ENCODE results near the gene MAT2A.
"Not testable (repeated sequence)": the region's sequence is repeated elsewhere in the genome, so short reads cannot be mapped to it uniquely, and the experiment has no call there.

The MAT2A gene

DNA sequence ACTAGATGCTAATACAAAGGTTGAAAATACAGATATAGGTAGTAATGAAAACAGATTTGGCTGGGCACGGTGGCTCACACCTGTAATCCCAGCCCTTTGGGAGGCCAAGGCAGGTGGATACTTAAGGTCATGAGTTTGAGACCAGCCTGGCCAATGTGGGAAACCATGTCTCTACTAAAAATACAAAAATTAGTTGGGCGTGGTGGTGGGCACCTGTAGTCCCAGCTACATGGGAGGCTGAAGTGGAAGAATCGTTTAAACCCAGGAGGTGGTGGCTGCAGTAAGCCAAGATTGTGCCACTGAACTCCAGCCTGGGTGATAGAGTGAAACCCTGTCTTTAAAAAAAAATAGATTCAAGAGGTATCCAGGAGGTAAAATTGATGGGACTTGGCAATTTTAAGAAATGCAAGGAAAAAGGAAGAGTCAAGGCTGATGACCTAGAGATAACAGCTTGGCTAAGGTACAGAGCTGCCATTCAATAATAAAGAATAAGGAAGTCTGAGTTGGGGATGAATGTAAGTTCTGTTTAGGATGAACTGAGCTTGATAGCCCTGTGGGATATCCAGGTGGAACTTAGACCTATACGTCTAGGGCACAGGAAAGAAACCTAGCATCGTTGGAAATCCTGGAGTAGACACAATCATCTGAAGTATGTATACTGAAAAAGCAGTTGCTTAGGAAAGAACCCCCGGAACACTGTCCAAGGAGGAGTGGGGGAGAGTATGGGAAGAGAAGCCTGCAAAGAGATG lies 9.1 kb downstream of the MAT2A start:
- DNase-seq (ENCODE audit: low read depth in 3 of 3), result no peak

DNA sequence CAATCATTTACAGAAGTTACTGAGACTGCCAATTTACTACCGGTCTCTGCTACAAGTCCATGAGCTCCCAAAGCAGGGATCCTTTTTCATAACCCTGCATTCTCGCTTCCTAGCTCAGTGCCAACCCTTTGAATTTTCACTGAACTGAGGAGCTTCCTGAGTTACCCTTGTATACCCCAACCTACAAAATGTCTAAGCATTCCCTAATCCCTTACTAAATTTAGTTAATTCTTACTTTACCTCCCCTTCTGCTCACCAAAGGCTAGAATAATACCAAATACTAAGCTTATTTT lies 9.6 kb downstream of the MAT2A start:
- no peak for DNase-seq (ENCODE audit: low read depth in 3 of 3)

DNA sequence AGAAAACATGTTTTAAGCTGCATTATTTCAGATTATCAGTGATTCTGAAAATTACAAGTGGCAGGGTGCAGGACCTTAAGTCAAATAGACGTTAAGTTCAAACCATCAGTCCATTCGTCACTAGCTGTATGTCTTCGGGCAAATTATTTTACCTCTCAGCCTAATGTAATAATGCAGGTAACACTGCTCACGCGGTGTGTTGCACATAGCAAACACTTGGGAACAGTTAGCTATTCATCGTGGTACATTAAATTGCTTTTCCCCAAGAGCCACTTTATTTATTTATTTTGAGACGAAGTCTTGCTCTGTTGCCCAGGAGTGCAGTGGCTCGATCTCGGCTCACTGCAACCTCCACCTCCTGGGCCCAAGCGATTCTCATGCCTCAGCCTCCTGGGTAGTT lies 10.1 kb downstream of the MAT2A start:
- no peak for DNase-seq (ENCODE audit: low read depth in 3 of 3)

DNA sequence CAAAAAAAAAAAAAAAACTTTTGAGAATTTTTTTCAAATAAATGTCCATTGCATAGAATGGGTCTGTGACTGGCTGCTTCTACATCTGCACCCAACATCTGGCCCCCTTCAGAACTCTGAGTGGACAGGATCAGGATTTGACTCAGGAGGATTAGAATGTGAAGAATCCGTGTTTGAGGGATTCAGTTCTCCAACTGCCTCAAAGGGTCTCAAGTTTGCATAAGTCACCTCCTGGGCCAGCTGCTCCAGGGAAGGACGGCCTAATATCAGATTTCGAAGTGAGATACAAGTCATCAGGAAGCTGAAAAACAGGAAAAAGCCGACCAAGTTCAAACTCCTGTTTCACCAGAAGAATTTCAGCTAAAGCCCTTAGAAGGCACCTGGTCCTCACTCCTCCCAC lies 10.9 kb downstream of the MAT2A start:
- no peak for DNase-seq (ENCODE audit: low read depth in 3 of 3)

DNA sequence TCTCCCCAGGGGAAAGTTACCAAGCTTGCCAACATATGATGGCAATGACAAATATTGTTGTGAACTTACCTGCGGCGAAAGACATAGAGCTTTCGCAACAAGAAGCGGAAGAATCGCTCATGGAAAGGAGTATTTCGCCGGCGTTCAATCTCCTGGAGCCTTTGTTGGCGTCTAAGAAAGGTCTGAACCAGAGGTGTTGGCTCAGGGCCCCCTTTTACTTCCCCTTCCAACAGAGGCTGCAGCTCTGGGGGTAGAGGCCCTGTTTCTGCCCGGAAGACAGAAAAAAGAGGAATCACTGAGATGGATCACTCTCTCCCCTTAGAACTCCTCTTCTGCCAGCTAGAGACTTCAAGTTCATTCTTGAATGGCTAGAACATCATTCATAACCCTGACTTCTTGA lies 11.5 kb downstream of the MAT2A start:
- DNase-seq (ENCODE audit: low read depth in 3 of 3), result no peak

DNA sequence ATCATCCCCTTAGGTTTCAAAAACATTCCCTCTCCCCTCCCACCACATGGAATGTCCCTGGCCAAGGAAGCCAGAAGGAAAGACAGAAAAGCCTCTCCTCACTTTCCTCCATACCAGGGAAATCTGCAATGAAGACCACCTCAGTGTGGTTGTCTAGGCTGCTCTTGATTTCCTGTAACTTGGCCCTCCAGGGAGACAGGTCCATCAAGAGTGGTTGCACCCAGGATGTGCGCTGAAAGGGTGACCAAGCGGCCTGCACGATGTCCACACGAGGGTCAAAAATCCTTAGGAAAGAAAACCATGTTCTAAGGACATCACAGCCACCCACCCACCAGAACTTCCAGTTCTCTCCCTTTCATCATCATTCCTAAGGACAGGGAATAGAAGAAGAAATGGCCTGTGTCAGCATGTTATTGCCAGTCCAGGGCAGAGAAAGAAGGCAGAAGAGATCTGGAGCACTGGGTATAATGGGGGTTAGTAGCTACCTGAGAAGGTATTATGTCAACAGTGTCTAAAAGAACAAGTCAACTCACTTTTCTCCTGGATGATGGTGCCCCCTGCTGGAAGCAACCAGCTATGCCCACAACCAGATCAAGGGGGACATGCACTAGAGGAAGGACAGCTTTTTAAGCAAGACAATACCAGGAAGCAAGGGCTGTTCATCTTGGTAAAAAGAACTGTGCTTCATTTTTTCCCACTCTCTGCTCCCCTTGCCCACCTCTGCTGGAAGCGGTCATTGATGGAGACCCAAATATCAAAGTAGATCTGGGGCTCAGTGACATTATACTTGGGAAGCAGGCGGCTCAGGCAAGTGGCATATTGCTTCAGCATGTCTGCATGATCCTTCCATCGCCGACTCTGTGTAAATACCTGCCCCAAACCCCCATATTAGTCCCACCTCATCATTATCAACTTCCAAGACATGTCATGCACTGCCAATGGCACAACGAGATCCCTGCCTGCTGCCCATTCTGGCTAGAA lies 13.0 kb downstream of the MAT2A start:
- DNase-seq (ENCODE audit: low read depth in 3 of 3), result peak; percentile 58 to 85 (median 74)

DNA sequence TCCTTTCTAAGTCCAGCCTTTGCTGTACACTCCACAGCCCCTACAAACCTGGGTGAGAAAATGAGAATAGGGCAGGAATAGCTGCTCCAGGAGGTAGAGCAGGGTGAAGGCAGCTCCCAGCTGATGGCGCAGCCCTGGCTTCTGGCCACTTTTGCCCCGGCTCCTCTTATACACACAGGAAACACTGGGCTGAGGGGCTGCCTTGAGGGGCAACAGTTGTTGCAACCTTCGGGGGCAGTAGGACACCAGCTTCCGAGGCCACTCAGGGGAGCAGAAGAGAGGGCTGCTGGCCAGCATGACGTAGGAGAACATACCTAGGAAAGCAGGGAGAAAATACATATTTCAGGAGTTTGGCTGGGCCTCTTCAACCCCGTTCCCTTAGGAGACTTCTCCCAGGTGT lies 14.2 kb downstream of the MAT2A start:
- DNase-seq (ENCODE audit: low read depth in 3 of 3), result no peak

DNA sequence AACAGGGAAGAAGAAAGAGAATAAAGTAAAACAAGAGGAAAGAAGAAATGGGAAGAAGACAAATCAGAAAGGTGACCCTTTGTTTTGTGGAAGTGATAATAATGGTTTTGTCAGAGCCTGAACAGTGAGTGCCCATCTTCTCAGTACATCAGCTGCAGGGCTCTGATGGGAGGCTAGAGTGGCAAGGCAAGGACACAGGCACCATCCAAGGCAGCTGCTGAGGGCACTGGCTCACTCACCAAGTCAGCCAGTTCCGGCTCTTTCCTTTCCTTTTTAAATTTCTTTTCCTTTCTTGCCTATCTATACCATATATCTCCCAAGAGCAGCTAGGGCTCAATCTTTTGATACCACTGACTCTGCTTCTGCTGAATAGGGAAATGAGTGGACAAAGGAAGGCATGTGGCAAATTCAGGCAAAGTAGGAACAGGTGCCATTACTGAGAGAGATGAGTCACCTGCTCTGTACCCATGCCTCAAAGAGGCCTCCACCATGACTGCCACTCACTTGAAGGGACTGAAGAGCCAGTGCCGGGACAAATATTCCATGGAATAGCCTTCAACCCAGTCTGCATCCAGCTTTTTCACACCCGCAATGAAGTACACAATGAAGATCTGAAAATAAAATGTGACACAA lies 16.1 kb downstream of the MAT2A start:
- no peak for DNase-seq (ENCODE audit: low read depth in 3 of 3)

DNA sequence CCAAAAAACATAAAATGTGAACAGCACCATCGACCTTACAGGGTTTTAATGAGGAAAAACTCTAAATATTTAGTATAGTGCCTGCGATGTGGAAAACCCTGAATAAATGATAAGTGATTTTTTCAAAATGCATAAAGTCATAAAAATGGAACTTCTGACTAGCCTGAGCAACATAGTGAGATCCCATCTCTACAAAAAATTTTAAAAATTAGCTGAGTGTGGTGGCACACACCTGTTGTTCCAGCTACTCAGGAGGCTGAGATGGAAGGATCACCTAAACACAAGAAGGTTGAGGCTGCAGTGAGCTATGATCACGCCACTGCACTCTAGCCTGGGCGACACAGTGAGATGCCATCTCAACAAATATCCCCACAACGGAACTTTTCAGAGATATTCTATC lies 18.2 kb downstream of the MAT2A start:
- no peak for DNase-seq (ENCODE audit: low read depth in 3 of 3)

DNA sequence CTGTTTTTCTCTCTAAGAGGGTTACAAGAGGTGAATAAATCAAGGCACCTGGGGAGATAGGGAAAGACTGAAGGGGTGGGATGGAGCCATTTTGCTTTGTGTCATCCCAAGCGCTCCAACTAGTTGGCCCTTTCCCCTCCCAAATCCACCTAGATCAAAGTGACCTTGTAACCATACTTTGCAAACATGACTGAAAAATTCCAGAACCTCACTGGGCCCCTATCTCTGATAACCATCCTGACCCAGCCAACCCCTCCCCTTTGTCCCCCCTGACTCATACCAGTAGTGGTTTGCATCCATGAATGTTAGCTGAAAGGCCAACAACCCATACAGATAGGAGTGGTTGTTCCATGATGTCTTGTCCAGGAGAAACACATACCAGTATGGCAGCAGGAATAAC lies 19.2 kb downstream of the MAT2A start:
- DNase-seq (ENCODE audit: low read depth in 3 of 3), result no peak

DNA sequence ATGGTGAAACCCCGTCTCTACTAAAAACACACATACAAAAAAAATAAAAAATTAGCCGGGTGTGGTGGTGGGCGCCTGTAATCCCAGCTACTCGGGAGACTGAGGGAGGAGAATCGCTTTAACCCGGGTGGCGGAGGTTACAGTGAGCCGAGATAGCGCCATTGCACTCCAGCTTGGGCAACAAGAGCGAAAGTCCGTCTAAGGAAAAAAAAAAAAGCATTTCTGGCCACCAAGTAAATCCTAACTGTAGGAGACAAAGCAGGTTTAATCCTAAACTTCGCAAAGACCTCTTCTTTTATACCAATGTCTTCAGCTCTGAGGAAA lies 21.4 kb downstream of the MAT2A start:
- not testable (repeated sequence) for DNase-seq (ENCODE audit: low read depth in 3 of 3)

DNA sequence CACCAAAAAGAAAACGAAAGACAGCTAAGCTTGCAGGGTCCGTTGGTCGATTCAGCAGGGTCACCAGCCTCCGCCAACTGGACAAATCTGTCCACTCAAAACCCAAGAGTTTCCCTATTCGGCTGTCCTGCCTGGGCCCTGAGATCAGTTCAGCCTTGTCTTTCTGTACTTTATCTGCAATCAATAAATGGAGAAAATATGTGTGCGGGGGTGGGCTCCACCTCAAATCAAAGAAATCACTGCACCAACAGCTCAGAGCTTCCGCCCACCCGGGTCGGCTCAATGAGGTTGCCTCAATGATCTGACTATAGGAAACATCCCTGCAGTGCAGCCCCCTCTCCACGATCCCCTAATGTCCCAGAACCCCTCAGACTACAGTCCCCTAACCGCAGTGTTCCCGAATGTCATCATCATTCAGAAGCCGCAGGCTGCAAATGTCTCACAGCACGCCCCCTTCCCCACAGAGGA lies 21.9 kb downstream of the MAT2A start:
- no peak for DNase-seq (ENCODE audit: low read depth in 3 of 3)

DNA sequence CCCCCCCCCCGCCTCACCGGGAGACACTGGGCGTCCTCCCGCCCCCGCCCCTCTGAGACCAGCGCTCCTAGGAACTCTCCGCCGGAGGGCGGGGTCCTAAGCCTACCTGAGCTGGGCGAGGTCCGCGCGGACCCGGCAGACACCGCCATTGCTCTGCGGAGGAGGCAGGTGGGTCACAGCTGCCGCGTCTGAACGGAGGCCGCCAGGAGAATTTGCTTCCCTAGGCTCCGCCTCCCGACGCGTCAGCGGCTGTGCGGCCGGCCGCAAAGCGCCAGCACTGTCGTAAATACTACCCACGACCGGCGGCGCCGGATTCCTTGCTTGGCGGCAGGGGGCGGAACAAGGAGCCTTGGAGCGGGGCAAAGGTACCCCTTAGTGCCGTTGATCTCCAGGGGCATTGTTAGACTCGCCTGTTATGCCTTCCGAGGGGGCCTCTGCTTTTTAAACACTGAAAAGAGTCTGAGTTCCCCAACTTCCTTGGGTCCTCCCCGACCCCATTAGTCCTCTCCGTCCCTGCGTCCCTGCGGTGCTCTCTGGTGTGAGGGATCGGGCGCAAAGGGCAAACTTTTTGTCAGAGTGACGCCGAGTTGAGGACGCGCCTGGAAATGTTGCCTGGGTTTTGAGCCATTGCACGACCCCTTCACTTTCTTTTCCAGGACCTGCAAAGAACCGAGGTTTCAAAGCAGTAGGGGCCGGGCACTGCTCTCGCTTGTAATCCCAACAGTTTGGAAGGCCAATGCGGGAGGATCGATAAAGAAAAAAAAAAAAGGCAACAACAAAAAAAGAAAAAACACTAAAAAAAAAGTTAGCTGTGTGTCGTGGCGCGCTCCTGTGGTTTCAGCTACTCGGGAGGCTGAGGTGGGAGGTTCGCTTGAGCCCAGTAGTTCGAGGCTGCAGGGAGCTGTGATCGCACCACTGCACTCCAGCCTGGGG lies 22.6 kb downstream of the MAT2A start, which contains the start of gene GGCX:
GGCX (minus strand) TSS at position 214 of the 933 bp plus-strand sequence; CDS start at position 149, 65 bp downstream.
- peak; percentile 77 to 96 (median 90) for DNase-seq (ENCODE audit: low read depth in 3 of 3)

DNA sequence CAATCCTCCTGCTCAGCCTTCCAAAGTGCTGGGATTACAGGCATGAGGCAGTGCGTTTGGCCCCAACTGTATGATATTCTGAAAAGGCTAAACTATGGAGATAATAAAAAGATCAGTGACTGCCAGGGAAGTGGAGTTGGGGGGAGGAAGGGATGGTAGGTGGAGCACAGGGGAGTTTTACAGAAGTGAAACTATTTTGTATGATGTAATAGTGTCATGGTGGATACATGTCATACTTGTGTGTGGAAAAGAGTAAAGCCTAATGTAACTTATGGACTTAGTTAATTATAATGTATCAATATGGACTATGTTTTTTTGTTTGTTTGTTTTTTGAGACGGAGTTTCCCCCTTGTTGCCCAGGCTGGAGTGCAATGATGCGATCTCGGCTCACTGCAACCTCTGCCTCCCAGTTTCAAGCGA lies 25.2 kb downstream of the MAT2A start:
- no peak for DNase-seq (ENCODE audit: low read depth in 3 of 3)

DNA sequence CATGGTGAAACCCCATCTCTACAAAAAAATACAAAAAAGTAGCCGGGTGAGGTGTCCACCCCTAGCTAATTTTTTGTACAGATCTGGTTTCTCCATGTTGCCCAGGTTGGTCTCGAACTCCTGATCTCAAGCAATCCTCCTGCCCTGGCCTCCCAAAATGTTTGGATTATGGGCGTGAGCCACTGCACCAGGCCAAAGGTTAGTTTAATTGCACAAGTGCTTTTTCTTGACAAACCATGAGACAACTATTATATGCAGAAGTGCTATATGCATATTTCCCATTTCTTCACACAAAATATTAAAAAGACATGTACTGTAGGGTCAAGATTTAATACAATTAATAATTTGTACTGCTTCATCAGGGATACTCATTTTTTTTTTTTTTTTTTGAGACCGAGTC lies 27.3 kb downstream of the MAT2A start:
- DNase-seq (ENCODE audit: low read depth in 3 of 3), result no peak

DNA sequence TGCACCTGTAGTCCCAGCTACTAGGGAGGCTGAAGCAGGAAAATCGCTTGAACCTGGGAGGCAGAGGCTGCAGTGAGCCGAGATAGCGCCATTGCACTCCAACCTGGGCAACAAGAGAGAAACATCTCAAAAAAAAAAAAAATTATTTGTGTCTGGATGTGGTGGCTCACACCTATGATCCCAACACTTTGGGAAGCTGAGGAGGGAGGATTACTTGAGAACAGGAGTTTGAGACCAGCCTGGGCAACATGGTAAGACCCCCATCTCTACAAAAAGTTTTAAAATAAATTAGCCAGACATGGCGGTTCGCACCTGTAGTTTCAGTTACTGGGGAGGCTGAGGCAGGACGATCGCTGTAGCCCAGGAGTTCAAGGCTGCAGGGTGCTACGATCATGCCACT lies 36.8 kb downstream of the MAT2A start:
- no peak for DNase-seq (ENCODE audit: low read depth in 3 of 3)

DNA sequence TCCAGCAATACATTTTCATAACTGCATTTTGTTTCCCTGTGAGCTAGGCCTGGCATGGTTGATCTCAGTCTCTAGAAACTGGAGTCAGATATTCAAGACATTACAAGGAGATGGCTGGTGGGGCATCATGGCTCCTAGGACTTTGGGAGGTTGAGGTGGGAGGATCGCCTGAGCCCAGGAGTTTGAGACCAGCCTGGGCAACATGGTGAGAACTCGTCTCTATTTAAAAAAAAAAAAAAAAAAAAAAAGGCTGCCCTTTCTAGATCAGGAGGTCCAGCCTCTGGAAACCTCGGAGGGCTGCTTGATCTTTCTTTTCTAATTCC lies 38.1 kb downstream of the MAT2A start:
- DNase-seq (ENCODE audit: low read depth in 3 of 3), result no peak

DNA sequence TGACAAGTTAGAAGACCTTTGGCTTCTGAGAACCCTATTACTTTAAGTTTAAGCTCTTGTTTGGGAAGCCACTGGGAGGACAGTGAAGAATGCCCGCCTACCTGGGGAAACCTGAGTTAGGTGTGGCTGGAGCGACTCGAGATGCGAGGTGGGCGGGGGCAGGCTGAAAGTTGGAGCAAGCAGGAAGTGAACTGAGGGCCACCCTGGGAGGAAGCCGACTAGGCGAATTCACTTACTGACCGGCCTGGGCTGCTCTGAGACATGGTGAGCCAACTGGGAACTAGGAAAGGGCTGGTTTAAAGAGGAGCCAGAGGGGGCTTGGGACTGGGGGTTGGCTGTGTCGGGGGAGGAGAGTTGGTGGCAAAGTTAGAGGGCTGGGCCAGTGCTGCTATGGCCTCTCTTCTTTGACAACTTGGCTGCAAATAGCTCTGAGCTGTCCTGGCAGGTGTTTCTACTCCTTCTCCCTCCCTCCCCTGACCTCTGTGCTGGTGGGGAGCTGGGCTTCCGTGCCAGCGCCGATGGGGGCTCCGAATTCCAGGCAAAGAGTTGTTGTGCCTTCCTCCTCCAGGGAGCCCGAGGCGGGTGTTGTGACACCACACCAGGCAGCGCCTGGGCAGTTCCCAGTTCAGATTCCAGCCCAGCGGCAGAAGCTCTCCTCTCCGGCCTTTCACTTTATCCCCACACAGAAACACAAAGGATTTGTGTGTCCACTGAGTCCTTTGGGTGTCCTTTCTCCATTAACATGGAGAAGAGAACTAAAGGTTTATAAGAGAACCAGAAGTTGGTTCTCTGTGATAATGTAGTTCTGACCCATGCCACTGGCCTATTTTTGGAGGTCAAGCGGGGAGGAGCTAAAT lies 38.6 kb downstream of the MAT2A start, which contains the start of gene VAMP8:
VAMP8 (plus strand) TSS at position 201 of the 857 bp plus-strand sequence; CDS start at position 262, 61 bp downstream.
- peak; percentile 40 to 44 (median 41) for DNase-seq (ENCODE audit: low read depth in 3 of 3)

DNA sequence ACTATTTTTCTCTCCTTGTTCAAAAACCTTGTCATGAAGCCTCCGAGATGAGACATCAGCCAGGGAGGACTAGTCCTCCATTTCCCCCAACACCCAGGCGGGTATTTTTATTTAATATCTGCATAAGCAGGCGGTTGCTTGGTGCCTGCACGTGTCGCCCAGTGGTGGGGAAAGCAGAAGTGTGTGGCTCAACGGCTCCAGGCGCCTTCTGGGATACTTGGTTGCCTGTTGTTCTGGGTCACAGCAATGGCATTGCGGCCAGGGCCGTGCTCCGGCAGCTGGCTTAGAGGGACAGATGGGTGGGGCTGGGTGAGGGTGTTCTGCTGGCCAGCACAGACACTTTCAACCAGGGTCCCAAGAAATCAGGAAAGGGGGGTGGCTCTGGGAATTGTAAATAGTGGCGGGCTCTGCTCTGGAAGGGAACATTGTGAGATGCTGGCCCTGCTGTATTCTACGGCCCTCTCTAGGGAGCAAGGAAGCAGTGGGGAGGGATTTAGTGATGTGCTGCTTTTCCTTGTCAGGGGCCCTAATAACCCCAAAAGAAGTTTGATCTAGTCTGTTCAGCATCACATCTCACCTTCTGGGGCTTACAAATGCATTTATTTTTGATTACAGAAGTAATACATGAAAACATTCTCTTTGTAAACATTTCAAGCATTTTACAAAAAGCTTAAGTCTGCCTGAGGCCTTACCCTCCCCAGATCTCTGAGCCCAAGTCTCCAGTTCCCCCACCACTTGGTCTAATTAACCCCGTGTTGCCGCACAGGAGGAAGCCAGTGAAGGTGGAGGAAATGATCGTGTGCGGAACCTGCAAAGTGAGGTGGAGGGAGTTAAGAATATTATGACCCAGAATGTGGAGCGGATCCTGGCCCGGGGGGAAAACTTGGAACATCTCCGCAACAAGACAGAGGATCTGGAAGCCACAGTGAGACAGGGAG lies 39.5 kb downstream of the MAT2A start:
- DNase-seq (ENCODE audit: low read depth in 3 of 3), result no peak
